Activated CD4-positive, CD25-positive, alpha-beta regulatory T cell treated with anti-CD3 and anti-CD28 coated beads, Interleukin-2, amount 50 U/mL, for 72 hours (primary cell): ENCODE data around the gene SDCCAG8.

ENCODE experiments used
- DNase-seq: peaks from one replicate; pipeline ENCODE4 v3.0.0; 2021

SDCCAG8 gene

DNA sequence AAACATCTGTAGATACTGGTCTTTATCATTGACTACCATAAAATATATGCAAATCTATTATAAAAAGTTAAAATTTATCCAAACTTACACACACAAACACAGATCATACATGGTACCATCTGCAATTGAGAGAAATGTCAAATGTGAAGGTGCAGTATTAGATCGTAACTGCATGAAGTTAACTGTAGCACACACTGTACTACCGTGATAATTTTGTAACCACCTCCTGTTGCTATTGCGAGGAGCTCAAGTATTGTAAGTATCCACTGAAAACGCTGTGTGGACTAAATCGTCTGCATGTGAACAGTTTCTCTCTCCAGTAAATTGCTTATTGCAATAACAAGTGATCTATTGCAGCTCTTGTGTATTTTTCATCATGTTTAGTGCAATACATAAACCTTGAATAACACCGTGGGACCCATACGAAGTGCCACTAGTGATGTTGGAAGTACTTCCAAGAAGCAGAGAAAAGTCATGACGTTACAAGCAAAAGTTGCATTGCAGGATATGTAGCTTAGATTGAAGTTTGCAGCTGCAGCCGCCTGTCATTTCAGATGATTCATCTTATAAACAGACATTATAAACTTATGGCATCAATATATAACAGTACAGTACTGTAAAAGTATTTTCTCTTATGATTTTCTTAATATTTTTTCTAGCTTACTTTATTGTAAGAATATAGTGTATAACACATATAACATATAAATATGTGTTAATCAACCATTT lies 172.9 kb downstream of the SDCCAG8 start:
- DNase-seq = no peak

GRCh38 chr1:243431591-243431990 lies 175.8 kb downstream of the SDCCAG8 start:
- DNase-seq = no peak

DNA sequence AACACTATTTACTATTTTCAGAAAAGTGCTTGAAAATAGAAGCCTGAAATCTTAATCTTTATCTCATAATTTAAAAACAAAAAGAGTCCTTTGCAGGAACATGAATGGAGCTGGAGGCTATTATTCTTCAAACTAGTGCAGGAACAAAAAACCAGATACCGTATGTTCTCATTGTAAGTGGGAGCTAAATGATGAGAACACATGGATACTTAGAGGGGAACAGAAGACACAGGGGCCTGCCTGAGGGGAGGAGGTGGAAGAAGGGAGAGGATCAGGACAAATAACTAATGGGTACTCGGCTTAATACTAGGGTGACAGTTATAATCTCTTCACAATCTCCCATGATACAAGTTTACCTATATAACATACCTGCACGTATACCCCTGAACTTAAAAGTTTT lies 176.3 kb downstream of the SDCCAG8 start:
- DNase-seq = no peak

DNA sequence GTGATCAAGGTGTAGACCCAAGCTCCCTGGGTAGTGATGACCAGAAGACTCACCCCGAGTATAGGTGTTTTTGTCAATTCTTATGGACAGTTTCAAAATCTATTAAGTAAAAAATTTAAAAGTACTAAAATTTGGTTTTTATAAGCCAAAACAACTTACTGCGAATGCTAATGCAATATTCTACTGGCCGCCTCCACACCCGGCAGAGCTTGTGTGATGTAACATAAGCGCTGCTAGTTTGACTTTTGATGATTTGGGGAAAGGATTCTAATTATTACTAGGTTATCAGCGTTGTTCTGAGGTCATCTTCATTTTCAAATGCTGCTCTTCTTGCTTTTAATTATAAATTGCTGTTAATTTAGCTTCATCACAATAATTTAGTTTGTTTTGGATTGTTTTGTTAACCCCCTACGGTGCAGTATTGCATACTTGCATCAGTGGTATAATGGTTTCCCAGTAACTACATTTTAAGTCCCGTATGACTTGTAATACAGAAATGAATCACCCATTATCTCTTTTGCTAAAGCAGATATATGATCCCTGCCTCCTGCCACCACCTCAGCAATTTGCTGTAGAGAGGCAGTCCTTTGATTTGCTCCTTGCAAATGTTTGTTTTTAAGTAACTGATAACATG lies 178.0 kb downstream of the SDCCAG8 start:
- no peak for DNase-seq

- DNase-seq = no peak
Measured at GRCh38 chr1:243434594-243434993, 178.8 kb downstream of the SDCCAG8 start.

DNA sequence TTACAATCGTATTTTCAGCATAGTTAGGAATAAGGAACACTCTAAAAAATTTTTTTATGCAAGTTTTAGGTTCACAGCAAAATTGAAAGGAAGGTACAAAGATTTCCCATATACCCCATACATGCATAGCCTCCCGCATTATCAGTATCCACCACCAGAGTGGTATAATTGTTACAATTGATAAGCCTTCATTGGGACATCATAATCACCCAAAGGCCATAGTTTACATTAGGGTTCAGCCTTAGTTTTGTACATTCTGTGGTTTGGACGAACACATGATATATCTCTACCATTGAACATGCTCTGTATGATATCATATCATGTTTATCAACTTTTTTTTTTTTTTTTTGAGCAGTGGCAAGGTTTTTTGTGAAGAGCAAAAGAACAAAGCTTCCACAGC lies 180.0 kb downstream of the SDCCAG8 start:
- DNase-seq = no peak

DNA sequence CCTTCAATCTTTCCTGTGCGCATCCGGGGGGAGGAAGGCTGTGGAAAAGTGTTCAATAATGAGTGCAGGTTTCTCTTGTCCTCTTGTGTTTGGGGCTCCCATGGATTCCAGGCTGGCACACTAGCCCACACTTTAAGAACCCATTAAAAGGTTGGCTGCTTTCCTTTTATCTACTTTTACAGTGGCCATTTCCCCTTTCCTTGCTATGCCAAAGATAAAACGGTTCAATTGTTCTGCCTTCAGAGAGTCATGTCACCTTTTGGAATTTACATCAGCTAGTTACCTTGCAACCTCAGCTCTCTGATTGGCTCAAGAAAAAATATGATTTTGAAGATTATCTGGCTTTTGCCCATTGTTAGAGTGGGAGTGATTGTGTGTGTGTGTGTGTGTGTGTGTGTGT lies 182.3 kb downstream of the SDCCAG8 start:
- no peak for DNase-seq

GRCh38 chr1:243438815-243439214 lies 183.0 kb downstream of the SDCCAG8 start:
- DNase-seq = no peak

DNA sequence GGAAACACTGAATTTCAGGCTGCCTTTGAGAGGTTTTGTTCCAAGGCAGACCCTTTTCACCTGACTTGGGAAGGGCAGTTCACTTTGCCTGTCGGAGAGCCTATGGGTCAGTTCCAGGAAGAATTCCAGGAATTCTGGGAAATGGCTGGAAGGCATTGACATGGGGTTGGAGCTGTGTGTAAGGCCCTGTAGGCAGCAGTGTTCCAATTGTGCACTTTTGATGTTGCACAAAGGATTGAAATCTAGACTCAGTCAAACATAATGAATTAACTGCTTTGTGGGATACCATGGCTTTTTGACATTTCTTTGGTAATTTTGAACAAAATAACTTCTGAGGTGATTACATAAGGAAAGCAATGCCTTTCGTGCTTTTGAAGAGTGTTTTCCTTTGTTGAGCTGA lies 184.6 kb downstream of the SDCCAG8 start:
- DNase-seq = no peak

DNA sequence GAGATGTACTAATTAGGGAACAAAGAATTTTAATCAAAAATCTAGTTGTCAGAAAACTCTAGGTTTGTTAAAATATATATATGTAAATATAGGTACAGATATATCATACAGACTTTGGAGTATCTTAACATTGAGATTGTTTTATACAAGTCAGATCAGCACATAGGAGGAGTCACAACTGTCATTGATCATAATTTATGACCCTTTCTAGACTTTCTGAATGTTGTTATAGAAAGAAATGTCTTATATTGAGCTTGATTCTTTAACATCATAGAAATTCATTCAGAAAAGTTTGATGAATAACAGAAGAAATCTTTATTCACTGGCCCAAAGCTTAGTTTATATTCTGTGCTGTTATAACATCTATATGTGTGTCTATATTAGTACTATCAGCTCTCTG lies 185.8 kb downstream of the SDCCAG8 start:
- no peak for DNase-seq

GRCh38 chr1:243443557-243443956 lies 187.7 kb downstream of the SDCCAG8 start:
- no peak for DNase-seq

- no peak for DNase-seq
Measured at GRCh38 chr1:243447347-243447746, 191.5 kb downstream of the SDCCAG8 start.

DNA sequence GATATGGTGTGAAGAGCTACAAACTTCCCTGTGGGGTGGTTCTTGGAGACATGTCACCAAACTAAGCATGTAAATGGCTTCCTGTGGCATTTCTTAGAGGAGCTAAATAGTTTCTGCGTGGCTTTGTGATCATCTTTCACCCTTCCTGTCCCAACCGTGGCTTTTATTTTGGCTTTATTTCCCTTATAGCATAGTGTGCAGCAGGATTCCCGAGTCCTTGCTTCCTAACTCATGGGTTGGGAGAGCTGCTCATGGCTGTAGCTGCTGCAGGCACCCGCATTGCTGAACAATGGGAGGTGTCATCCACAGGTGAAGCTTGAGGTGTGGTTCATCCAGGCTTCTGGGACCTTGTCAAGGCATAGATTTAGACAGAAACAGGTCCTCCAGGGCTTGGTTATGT lies 192.0 kb downstream of the SDCCAG8 start:
- no peak for DNase-seq

DNA sequence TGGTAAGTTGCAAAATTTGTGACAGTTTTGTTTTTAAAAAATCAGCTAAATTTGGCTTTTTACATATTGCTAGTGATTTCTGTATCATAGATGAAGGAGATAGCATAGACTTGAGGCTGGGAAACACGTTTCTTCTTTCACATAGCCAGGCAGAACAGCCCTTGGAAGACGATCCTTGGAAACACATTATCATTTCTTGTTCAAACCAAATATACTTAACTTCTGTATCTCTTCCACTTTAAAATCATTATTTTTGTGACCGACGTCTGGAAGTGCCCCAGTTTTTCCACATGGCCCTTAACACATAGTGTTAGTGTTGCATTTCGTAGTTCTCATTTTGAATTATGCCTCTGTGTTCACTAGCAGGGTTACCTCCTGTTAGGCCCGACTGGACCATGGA lies 193.5 kb downstream of the SDCCAG8 start:
- no peak for DNase-seq

- DNase-seq = no peak
Measured at GRCh38 chr1:243452092-243452491, 196.3 kb downstream of the SDCCAG8 start.

- no peak for DNase-seq
Measured at GRCh38 chr1:243454328-243454997, 198.6 kb downstream of the SDCCAG8 start.

DNA sequence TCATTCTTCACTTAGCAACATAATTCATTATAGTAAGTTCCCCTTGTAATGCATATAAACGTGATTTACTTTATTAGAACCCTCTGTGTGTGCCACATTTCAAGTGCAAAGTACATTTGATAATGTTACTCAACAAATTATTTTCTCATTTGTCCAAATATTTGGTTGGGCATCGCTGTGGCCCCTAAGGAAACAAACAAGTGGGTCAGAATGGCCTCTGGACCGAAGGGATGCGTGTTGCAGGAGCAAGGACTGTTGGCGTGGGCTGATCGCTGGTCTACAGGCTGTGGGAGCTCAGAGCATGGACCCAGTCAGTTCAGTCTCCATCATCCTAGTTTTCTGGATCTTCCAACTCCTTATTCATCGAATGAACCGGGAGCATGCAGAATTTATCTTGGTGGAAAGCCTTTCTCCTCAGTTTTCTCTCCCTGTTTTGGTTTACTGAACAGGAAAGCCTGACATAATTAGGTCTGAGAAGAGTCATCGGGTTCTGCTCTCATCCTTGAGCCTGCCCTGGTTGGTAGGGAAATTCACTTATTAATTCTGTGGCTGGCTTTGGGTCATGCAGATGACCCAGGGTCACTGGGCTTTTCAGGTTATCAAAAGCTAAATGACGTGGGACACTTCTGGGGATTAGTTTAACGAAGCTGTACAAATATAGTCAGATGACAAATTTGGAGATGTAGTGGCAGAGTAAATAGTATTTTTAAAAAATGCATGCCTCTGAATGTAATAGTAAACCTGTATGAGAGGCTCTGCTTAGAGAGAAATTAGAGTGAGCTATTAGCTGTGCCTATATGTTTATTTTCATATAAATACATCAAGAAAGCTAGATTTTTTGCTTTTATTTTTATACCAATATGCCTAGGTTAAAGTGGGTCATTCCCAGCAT lies 200.2 kb downstream of the SDCCAG8 start:
- no peak for DNase-seq

DNA sequence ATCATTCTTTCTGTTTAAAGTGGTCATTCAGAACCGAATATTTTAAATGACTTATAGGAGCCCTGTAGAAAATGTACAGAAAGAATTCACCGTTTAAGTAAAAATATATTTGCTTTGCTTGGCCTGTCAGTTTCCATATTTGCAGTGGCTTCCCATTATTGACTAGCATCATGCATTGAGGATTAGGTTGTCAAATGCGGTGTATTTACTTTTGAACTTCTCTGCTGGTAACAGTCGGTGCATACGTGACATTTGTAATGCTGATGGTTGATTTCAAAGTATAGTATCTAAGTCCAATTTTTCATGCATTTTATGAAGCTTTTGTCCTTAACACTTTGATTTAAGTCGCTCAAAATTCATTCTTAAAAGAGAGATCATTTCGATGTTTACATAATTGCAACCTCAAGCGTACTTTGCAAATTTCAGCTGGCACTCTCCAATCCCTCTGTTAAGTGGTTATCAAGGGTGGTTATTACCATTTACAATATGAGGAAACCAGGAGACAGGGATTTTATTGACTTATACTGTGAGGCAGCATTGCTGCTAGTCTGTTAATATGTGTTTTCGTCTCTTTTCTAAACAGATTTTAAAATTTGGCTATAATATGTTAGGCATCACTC lies 201.6 kb downstream of the SDCCAG8 start:
- DNase-seq = no peak

DNA sequence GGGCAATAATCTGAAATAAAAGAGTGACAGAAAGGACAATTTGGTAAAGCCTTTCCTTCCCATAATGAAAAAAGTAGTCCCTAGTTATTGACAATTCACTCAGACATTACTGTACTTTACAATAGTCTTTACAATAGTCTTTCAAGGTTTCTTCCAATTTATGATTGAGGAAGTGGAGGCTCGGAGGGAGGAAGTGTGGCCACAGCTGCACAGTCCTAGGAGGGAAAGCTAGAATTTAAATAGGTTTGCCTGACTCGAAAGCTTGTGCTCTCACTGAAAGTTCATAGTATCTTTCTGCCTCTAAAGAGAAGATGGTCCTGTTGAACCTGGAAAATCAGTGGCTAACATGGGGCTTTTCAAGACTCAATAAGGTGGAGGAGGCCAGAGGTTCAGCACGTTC lies 203.2 kb downstream of the SDCCAG8 start:
- DNase-seq = no peak

- DNase-seq = no peak
Measured at GRCh38 chr1:243461700-243462099, 205.9 kb downstream of the SDCCAG8 start.

DNA sequence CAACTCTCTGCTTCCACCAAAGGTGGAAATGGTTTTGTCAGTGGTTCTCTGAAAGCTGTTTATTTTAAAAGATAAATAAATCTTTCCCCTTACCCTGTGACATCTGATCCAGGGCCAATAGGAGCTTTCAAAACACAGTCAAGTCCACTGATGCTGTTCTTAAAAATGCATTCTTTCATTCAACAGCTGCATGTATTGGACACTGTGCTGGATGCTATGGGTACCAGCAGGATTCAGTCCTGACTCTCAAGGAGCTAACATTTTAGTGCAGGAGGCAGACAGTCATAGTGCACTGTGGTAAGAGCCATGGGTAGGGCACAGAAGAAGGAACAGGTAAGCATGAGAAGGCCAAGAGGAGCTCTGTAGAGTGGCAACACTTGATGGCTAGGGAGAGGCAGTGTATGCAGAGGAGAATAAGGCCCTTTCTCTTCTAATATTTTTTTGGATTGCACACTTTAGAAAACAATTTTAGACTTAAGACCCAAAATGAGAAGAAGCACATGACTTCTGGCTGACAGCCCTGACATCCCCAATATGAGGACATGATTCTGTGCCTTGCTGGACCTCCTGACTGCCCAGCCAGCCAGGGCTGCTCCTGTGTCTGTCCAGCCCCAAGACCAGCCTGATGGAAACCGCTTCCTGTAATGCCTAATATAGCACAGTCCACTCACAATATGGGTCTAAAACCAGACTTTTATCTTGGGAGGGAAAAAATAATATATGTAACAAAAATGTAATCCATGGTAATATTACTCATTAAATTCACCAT lies 207.3 kb downstream of the SDCCAG8 start:
- DNase-seq = no peak

DNA sequence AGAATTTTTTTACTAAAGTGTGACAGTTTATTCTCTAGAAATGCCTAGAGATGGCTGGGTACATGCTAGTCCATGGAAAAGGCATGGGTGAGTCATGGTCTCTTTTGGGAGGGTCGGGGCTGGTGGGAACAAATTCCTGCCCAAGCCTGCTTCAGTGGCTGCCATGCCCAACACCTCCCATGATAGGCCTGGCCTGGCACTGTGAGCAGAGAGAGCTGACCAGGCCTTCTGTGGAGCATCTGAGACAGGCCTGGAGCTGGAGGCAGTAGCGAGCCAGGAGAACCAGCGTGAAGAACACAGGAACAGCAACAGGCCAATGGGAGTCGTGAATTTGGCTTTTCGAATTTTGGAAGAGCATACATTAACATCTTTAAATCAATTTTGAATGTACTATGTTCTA lies 209.2 kb downstream of the SDCCAG8 start:
- DNase-seq = no peak
